NCI-H526 treated with DMSO at 0.1 percent for 48 hours (cell line): ENCODE measurements around the gene P2RX6.
"Not testable (repeated sequence)": the region's sequence is repeated elsewhere in the genome, so short reads cannot be mapped to it uniquely, and the experiment has no call there.

Source experiments
- DNase-seq: peaks from one replicate; lab custom pipeline; 2025; lab: John Stamatoyannopoulos, UW

Gene P2RX6

GRCh38 chr22:21052715-21053459 lies 37.9 kb downstream of the P2RX6 start:
- no peak for DNase-seq

DNA sequence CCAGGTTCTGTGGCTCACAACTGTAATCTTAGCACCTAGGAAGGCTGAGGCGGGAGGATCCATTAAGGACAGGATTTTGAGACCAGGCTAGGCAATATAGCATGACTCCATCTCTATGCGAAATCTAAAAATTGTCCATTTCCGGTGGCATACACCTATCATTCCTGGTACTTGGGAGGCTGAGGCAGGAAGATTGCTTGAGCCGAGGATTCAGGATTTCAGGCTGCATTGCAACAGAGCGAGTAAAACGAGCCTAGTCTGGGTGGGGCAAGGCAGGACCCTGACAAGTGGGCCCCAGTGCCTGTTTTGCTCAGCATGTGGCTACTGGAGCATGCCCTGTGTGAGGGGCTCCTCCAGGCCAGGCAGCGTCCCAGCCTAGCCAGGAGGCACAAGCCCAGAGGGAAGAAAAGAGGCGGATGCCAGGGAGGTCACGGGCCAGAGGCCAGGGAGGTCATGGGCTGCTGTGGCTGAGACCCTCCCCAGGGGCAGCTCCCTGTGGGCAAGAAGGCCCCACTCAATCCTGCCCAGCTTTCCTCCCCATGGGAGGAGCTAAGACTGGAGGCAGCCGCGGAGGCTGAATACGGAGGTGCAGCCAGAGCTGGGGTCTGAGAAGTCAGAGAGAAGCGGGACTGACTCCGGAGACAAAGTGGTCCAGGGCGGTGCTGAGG lies 39.2 kb downstream of the P2RX6 start:
- no peak for DNase-seq

GRCh38 chr22:21054714-21055563 lies 40.0 kb downstream of the P2RX6 start:
- no peak for DNase-seq

GRCh38 chr22:21055564-21055834 lies 40.5 kb downstream of the P2RX6 start:
- DNase-seq, result no peak

GRCh38 chr22:21055880-21056319 lies 40.9 kb downstream of the P2RX6 start:
- DNase-seq, result no peak

DNA sequence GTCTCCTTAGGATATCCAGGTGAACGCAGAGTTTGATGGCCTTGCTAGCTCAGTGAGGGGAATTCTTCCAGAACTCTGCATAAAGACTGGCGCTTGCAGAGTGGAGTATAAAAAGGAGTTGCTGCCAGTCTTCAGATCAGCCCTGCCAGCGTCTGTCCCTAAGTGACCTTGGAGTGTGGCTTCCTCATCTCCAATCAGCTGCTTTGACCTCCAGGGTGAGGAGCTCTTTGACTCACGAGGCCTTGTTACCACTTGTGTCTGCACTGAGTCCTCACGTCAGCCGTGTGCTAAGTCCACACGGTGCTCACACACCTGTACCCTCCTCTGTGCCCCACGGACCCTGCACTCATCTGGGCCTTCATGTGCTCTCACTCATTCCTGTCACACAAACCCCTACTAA lies 45.4 kb downstream of the P2RX6 start:
- not testable (repeated sequence) for DNase-seq

DNA sequence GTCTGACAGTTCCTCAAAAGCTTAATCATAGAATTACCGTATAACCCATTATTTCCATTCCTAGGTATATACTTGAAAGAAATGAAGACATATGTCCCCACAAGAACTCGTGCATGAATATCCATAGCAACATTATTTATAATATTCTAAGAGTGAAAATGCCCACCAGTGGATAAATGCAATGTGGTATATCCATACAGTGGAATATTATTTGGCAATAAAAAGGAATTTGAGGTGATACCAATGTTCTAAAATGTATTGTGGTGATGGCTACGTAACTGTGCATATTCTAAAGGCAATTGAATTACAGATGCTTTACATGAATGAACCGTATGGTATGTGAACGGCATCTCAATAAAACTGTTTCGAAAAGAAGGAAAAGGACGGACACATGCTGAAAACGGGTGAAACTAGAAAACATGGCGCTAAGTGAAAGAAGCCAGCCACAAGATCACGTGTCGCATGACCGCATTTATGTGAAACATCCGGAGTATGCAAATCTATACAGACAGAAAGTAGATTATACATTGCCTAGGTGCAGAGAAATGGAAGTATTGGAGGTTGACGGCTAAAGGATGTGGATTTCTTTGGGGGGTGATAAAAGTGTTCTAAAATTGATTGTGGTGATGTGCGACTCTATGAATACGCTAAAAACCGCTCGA lies 46.8 kb downstream of the P2RX6 start:
- DNase-seq, result not testable (repeated sequence)

DNA sequence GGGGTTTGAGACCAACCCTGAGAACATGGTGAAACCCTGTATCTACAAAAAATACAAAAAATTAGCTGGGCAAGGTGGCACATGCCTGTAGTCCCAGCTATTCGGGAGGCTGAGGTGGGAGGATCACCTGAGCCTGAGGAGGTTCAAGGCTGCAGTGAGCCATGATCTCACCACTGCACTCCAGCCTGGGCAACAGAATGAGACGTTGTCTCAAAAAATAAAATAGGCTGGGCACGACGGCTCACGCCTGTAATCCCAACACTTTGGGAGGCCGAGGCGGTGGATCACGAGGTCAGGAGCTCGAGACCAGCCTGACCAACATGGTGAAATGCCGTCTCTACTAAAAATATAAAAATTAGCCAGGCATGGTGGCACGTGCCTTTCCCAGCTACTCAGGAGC lies 49.5 kb downstream of the P2RX6 start:
- not testable (repeated sequence) for DNase-seq

DNA sequence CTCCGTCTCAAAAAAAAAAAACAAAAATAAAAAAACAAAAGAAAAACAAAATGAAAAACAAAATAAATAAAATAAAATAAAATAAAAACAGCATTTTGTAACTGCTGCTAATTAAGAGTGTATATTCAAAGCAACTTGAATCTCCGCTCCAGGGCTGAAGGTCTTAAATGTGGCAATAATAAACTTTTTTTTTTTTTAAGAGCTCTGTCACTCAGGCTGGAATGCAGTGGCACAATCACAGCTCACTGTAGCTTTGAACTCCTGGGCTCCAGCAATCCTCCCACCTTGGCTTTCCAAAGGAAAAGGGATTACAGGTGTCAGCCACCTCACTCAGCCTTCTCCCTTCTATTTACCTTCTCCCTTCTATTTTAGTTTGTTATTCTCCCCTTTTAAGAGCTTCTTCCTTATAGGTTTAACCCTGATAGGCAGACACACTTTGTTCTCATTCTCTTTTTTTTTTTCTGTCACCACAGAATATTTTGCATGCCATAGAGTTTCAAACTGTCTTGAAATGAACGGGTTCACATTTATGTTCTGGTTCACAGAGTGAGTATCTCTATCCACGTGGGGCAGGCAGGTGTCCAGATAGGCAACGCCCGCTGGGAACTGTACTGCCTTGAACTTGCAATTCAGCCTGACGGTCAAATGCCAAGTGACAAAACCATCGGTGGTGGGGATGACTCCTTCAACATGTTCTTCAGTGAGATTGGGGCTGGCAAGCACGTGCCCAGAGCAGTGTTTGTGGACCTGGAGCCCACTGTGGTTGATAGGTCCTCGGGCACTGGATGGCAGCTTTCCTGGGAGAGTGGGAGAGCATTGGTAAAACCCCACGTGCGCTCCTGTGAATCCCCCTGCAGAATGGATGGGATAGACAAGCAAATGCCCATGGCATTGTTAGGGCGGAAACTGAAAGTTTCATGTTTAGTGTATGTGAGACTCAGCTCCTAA lies 50.2 kb downstream of the P2RX6 start:
- no peak for DNase-seq

DNA sequence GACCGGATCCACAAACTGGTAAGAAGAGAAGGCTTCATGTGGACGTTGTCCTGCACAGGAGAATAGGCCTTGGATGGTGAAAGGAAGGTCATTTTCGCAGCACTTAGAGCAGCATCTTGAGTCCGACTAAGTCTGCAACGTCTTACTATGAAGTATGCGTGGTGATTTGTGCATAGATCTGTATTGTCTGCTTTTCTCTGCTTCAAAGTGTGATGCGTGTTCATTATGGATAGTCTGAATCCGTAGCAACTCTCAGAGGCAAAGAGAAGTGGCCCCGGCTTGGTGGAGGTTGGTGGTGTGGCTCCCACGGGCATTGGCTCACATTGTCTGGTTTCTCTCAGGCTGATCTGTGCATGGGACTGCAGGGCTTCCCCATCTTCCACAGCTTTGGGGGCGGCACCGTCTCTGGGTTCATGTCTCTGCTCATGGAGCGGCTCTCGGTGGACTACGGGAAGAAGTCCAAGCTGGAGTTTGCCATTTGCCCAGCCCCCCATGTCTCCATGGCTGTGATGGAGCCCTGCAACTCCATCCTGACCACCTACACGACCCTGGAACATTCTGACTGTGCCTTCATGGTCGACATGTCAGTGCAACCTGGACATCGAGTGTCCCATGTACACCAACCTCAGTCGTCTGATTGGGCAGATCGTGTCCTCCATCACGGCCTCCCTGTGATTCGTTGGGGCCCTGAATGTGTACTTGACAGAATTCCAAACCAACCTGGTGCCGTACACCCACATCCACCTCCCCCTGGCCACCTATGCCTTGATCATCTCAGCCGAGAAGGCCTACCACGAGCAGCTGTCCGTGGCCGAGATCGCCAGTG lies 52.3 kb downstream of the P2RX6 start:
- DNase-seq, result no peak

- no peak for DNase-seq
These were observed 53.1 kb downstream of the P2RX6 start for GRCh38 chr22:21067901-21068680.

GRCh38 chr22:21068681-21069276 lies 53.8 kb downstream of the P2RX6 start:
- DNase-seq, result no peak

- DNase-seq, result no peak
These were observed 54.4 kb downstream of the P2RX6 start for GRCh38 chr22:21069375-21069774.

DNA sequence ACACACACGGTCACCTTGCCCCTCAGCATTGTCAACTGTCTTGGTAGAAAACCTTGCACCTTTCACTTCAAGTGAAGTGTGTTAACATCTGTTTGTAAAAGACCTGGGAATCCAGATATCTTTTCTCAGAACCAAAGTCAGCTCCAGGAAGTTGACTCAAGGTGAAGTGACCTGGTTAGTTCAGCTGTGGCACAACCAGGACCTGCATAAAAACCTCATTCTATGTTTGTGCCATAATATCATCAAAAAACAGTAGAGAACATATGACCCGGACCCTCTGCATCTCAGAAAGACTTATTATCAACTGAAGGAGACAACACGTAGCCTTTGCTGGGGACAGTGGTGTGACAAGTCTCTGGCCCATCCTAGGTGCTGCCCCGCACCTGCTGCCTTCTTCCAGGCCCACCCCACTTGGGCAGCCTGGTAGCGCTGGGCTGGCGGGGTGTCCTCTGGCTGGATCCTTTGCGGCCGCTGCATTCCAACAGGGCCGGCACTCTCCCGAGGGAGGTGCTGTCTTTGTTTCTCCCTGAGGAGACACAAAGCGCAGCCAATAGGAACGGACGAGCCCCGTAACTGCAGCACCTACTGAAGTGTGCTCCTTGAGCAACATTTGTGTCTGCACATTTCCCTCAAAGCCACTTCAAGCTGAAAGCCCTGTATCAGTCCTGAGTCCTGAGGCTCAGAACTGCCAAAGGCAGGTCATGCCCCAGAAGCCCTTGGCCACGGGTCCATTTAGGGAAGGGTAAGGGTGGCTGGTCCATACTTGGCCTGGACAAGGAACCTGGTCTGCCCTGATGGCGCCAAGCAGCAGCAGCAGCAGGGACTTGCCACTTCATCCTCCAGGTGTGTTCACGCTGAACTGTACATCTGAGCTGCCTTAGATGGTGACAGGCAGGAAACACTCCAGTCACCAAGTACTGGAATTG lies 56.0 kb downstream of the P2RX6 start:
- DNase-seq, result no peak

GRCh38 chr22:21071796-21072195 lies 56.8 kb downstream of the P2RX6 start:
- not testable (repeated sequence) for DNase-seq

DNA sequence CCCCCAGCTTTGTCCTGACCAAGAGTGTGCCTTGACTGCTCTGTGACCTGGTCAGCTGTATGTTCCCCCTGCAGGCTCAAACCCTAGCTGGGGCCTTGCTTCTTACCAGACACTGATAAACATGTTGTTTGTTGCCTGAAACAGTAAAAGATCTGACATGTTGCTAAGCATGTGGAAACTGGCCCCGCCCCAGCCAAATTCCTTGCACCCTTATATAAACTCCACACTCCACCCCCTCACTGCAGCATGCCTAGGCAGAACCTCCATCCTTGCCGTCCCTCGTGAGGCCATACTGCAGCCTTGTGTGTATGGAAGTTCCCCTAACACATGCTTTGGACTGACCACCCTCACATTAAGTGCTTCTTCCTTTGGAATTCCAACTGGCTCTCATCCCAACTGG lies 58.1 kb downstream of the P2RX6 start:
- no peak for DNase-seq

DNA sequence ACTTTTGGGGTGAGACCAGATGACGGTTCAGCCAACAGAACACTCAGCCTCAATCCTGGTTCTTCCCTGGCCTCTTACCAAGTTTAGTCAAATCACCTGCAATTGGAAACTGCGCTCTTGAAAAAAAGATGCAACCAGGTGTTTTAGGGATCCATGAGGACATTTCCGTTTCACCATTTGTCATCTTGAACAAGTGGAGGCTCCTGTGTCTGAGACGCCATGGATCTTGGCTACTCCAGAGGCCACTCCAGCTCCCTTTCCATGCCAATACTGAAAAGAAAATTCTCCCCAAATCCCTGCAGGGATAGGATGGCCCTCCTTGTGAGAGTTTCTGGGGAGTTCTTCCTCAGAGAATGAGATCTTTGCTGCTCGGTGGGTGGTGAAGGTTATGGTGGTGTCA lies 58.5 kb downstream of the P2RX6 start:
- DNase-seq, result no peak

- no peak for DNase-seq
These were observed 59.2 kb downstream of the P2RX6 start for GRCh38 chr22:21074102-21074715.
